HepG2 (cell line): ENCODE measurements around the gene NEK7. TPM values are rescaled to one million over a fixed set of nuclear protein-coding genes. Genes with fewer than 3 reads are reported as not detected.

Experiments
- ATAC-seq: fragments of 200-7000 bp; cut with Tn5 transposase; 3 replicates; pipeline ENCODE4 v1.9.1; 2020; ENCODE audit warnings: mild to moderate bottlenecking, moderate library complexity
- BruUV-seq: library from RNA; stranded (reverse); fragments of 400-500 nt; replicated peaks from 2 replicates; lab custom pipeline; 2021; lab: Mats Ljungman, UMichigan
- CTCF ChIA-PET: fragments of 300-600 bp; formaldehyde crosslinking; extraction: SDS; loops from one replicate; lab custom pipeline; 2021; ENCODE audit warnings: low total read pairs, inconsistent platforms, low intra/inter-chr PET ratio; lab: Yijun Ruan, JAX
- POLR2A ChIA-PET: fragments of 350-600 bp; sonication (Branson Sonifier 250); formaldehyde crosslinking; loops from one replicate; lab custom pipeline; 2020; ENCODE audit warnings: antibody characterized with exemption, inconsistent platforms; lab: Yijun Ruan, JAX
- DNase-seq: peaks from one replicate; pipeline ENCODE4 v3.0.0-alpha.2; 2015; ENCODE audit warnings: low spot score
- FAIRE-seq: peaks from 3 replicates; lab custom pipeline; 2011; peaks lifted over from hg19 to GRCh38; lab: Jason Lieb, UNC
- H2AFZ ChIP-seq: one replicate; pipeline ENCODE4 v1.6.1; 2011; ENCODE audit warnings: low read length, inconsistent platforms
- H3K27ac ChIP-seq: fragments of 300-600 bp; 3 replicates; pipeline ENCODE4 v1.8.0; 2011; ENCODE audit warnings: mixed run types, mild to moderate bottlenecking, mixed read lengths, low read length, inconsistent platforms; ENCODE audit not compliant: insufficient read depth; ENCODE audit errors: extremely low read length
- H3K27me3 ChIP-seq, 2 experiments: fragments of 200-600 bp in 1 of 2; 2 replicates in 1 of 2; 3 replicates in 1 of 2; pipeline versions ENCODE4 v1.6.0 to v1.8.0; 2011; ENCODE audit warnings: low read length in 2 of 2, mild to moderate bottlenecking in 2 of 2, moderate library complexity in 2 of 2, inconsistent platforms in 1 of 2; ENCODE audit not compliant: insufficient read depth in 2 of 2, control insufficient read depth in 1 of 2
- H3K36me3 ChIP-seq, 2 experiments: fragments of 200-600 bp in 1 of 2; replicated peaks in 1 of 2; 2 replicates in 1 of 2; 3 replicates in 1 of 2; pipeline versions ENCODE4 v1.5.1 to v1.8.0; 2011; ENCODE audit warnings: low read length in 2 of 2, inconsistent platforms in 1 of 2; ENCODE audit not compliant: insufficient read depth in 2 of 2, control insufficient read depth in 1 of 2
- H3K4me1 ChIP-seq: 2 replicates; pipeline ENCODE4 v1.5.1; 2012; ENCODE audit warnings: low read length, inconsistent platforms; ENCODE audit not compliant: insufficient read depth
- H3K4me2 ChIP-seq: 2 replicates; pipeline ENCODE4 v1.6.0; 2011; ENCODE audit warnings: low read depth, low read length, inconsistent platforms
- H3K4me3 ChIP-seq, 3 experiments: fragments of 200-600 bp in 1 of 3; sonication (generic), shearing (Covaris generic) in 1 of 3; replicated peaks in 1 of 3; 2 replicates each; pipeline ENCODE4 v1.5.1; 2011 to 2016; ENCODE audit warnings: low read length in 3 of 3, inconsistent platforms in 2 of 3, low read depth in 2 of 3, mild to moderate bottlenecking in 2 of 3, control low read depth in 1 of 3, mixed read lengths in 1 of 3; ENCODE audit not compliant: insufficient read depth in 1 of 3
- H3K79me2 ChIP-seq: one replicate; pipeline ENCODE4 v1.6.1; 2011; ENCODE audit warnings: low read length, inconsistent platforms; ENCODE audit not compliant: insufficient read depth
- H3K9ac ChIP-seq: 2 replicates; pipeline ENCODE4 v1.6.0; 2011; ENCODE audit warnings: mild to moderate bottlenecking, low read depth, low read length, inconsistent platforms; ENCODE audit not compliant: insufficient read depth
- H3K9me3 ChIP-seq: 2 replicates; pipeline ENCODE4 v1.5.1; 2012; ENCODE audit warnings: mild to moderate bottlenecking, low read length
- H4K20me1 ChIP-seq: 2 replicates; pipeline ENCODE4 v1.6.0; 2011; ENCODE audit warnings: inconsistent platforms, mild to moderate bottlenecking, low read length, moderate library complexity; ENCODE audit not compliant: insufficient read depth
- GABPA ChIP-seq, 2 experiments: IDR thresholded peaks; 2 replicates each; pipeline ENCODE4 v1.6.1; 2011 to 2016; ENCODE audit warnings: low read depth in 2 of 2, low read length in 1 of 2, missing biosample characterization in 1 of 2, missing genetic modification characterization in 1 of 2
- GATAD2A ChIP-seq: IDR thresholded peaks from 2 replicates; pipeline ENCODE4 v1.6.1; 2016
- HOXA3 ChIP-seq: sonication (generic); formaldehyde crosslinking; IDR thresholded peaks from 2 replicates; pipeline ENCODE4 v1.5.0; 2020; ENCODE audit warnings: missing genetic modification reagents
- MLLT10 ChIP-seq: sonication (generic); formaldehyde crosslinking; IDR thresholded peaks from 2 replicates; pipeline ENCODE4 v1.4.0; 2020; ENCODE audit warnings: missing genetic modification reagents
- NFIB ChIP-seq: sonication (generic); formaldehyde crosslinking; IDR thresholded peaks from 2 replicates; pipeline ENCODE4 v1.9.0; 2021; ENCODE audit warnings: missing genetic modification reagents, mild to moderate bottlenecking, borderline replicate concordance
- NFIC ChIP-seq: IDR thresholded peaks from 2 replicates; pipeline ENCODE4 v1.6.1; 2012; ENCODE audit warnings: mild to moderate bottlenecking, low read length, inconsistent platforms
- NFKB2 ChIP-seq: sonication (generic); formaldehyde crosslinking; IDR thresholded peaks from 2 replicates; pipeline ENCODE4 v1.4.0; 2020; ENCODE audit warnings: missing genetic modification reagents, borderline replicate concordance
- RAD21 ChIP-seq: fragments of 450-650 bp; formaldehyde crosslinking; IDR thresholded peaks from 2 replicates; pipeline ENCODE4 v1.5.0; 2020; ENCODE audit warnings: mild to moderate bottlenecking
- RFXAP ChIP-seq: sonication (generic); formaldehyde crosslinking; IDR thresholded peaks from 2 replicates; pipeline ENCODE4 v1.4.0; 2020; ENCODE audit warnings: missing genetic modification reagents, borderline replicate concordance
- SP5 ChIP-seq: IDR thresholded peaks from 2 replicates; pipeline ENCODE4 v1.6.1; 2016; ENCODE audit warnings: low read depth, borderline replicate concordance
- TGIF2 ChIP-seq: IDR thresholded peaks from 2 replicates; pipeline ENCODE4 v1.6.1; 2016; ENCODE audit warnings: control low read depth, missing compliant biosample characterization
- ZBTB8A ChIP-seq: sonication (generic); formaldehyde crosslinking; IDR thresholded peaks from 2 replicates; pipeline ENCODE4 v1.4.0; 2020; ENCODE audit warnings: mild to moderate bottlenecking, low read depth, missing genetic modification reagents, borderline replicate concordance
- ZC3H13 ChIP-seq: sonication (generic); formaldehyde crosslinking; IDR thresholded peaks from 2 replicates; pipeline ENCODE4 v1.8.1; 2023; ENCODE audit warnings: mild to moderate bottlenecking, missing genetic modification reagents, moderate library complexity
- ZNF10 ChIP-seq: sonication (generic); formaldehyde crosslinking; IDR thresholded peaks from 2 replicates; pipeline ENCODE4 v1.4.0; 2020; ENCODE audit warnings: mild to moderate bottlenecking, low read depth, missing genetic modification reagents, borderline replicate concordance
- ZNF124 ChIP-seq: sonication (generic); formaldehyde crosslinking; IDR thresholded peaks from 2 replicates; pipeline ENCODE4 v1.4.0; 2020; ENCODE audit warnings: missing genetic modification reagents
- ZNF333 ChIP-seq: sonication (generic); formaldehyde crosslinking; IDR thresholded peaks from 2 replicates; pipeline ENCODE4 v1.4.0; 2020; ENCODE audit warnings: mild to moderate bottlenecking, missing genetic modification reagents, borderline replicate concordance
- ZNF33B ChIP-seq: sonication (generic); formaldehyde crosslinking; IDR thresholded peaks from 2 replicates; pipeline ENCODE4 v1.5.1; 2020; ENCODE audit warnings: mild to moderate bottlenecking, missing genetic modification reagents
- ZNF7 ChIP-seq: IDR thresholded peaks from 2 replicates; pipeline ENCODE4 v1.6.1; 2016; ENCODE audit warnings: missing biosample characterization, missing genetic modification reagents
- ZNF790 ChIP-seq: sonication (generic); formaldehyde crosslinking; IDR thresholded peaks from 2 replicates; pipeline ENCODE4 v1.8.0; 2022; ENCODE audit warnings: missing genetic modification reagents, mild to moderate bottlenecking, borderline replicate concordance
- WGBS: methylation state at CpG from one replicate; pipeline ENCODE4 v1.1.6; 2017; ENCODE audit warnings: low lambda C conversion rate; 5-methylcytosine and 5-hydroxymethylcytosine counted together
- in situ Hi-C: cut with HindIII; loops from 2 replicates; pipeline ENCODE4 v1.10.0; 2017; ENCODE audit warnings: low pct_unique_long_range_greater_than_20kb; ENCODE audit not compliant: extremely low pct_ligation_motif_present
- intact Hi-C: fragments of 100-400 bp; cut with micrococcal nuclease; formaldehyde crosslinking; loops from one replicate; pipeline ENCODE4 v1.10.0; 2022; ENCODE audit not compliant: unreplicated experiment
- polyA plus RNA-seq, 8 experiments: library from polyadenylated mRNA; depleted of rRNA in 3 of 8; stranded (reverse) in 7 of 8; unstranded in 1 of 8; fragments of >200 nt; fragmentation: Illumina TruSeq in 4 of 8; extraction: Trizol in 4 of 8; gene quantifications; 2 replicates each; pipeline versions ENCODE4 v1.2.1 to v1.2.3, GENCODE V29; 2011 to 2016; ENCODE audit warnings: low read depth in 4 of 8, missing spikeins in 1 of 8, mixed read lengths in 1 of 8; ENCODE audit not compliant: insufficient read depth in 1 of 8
- total RNA-seq, 5 experiments: library from RNA; depleted of rRNA; stranded (reverse); fragments of >200 nt; fragmentation: Illumina TruSeq; extraction: Trizol; gene quantifications; 2 replicates each; pipeline ENCODE4 v1.2.3, GENCODE V29; 2016; ENCODE audit warnings: low read depth in 1 of 5
- TF ChIP-seq, protein P1 (sequence below): sonication (generic); formaldehyde crosslinking; conservative IDR thresholded peaks from 2 replicates; pipeline ENCODE4 v1.8.0; 2022; ENCODE audit warnings: missing genetic modification reagents
- TF ChIP-seq, protein P2 (sequence below): sonication (generic); formaldehyde crosslinking; IDR thresholded peaks from 2 replicates; pipeline ENCODE4 v1.9.0; 2022; ENCODE audit warnings: low read depth, missing genetic modification reagents
- TF ChIP-seq, protein P3 (sequence below): sonication (generic); formaldehyde crosslinking; IDR thresholded peaks from 2 replicates; pipeline ENCODE4 v1.5.1; 2020; ENCODE audit warnings: mild to moderate bottlenecking, missing genetic modification reagents, moderate library complexity

The NEK7 gene
- total and polyA plus RNA-seq, 2 of the 13 experiments (the other 11 are each of a cell fraction or from before 2014, with no cell fraction given) = 18.1 to 19.2 TPM

DNA sequence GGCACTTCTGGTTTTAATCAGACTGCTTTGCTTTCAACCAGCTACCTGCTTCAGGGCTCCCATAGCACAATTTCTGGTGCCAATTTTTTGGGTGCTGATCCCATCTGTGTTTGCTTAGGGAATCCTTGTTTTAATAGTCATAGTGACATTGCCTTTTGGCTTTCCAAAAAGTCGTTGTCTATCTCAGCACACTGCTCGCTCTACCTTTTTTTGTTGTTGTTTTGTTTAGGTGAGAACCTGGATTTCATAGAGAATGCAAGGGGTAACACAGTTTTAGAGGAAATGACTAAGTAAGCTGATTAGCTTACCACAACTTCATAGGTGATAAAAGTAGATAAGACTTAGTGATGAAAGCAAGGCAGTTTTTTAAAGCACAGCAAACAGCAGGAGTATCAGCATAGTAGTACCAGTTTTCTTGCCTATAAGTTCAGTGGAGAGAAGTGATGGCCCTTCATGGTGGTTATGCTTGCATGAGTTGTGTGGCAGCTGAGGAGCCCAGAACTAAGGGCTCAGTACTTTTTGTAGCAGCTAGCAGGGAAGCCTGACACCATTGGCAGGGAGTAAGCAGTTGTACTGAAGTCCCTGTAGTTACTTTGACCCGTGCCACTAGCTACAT is 31.3 kb downstream of the NEK7 start (continued):
- TF ChIP-seq, protein P1, sequence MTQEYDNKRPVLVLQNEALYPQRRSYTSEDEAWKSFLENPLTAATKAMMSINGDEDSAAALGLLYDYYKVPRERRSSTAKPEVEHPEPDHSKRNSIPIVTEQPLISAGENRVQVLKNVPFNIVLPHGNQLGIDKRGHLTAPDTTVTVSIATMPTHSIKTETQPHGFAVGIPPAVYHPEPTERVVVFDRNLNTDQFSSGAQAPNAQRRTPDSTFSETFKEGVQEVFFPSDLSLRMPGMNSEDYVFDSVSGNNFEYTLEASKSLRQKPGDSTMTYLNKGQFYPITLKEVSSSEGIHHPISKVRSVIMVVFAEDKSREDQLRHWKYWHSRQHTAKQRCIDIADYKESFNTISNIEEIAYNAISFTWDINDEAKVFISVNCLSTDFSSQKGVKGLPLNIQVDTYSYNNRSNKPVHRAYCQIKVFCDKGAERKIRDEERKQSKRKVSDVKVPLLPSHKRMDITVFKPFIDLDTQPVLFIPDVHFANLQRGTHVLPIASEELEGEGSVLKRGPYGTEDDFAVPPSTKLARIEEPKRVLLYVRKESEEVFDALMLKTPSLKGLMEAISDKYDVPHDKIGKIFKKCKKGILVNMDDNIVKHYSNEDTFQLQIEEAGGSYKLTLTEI (CRISPR knock-in tag) = no peak
- TF ChIP-seq SP5 (no peak), ZBTB8A (no peak), RAD21 (CRISPR knock-in tag) (no peak), RFXAP (CRISPR knock-in tag) (no peak), NFIB (CRISPR knock-in tag) (no peak), GATAD2A (CRISPR knock-in tag) (no peak), ZNF124 (CRISPR knock-in tag) (no peak), NFIC (no peak), ZNF7 (CRISPR knock-in tag) (no peak)
- TF ChIP-seq, protein P2, sequence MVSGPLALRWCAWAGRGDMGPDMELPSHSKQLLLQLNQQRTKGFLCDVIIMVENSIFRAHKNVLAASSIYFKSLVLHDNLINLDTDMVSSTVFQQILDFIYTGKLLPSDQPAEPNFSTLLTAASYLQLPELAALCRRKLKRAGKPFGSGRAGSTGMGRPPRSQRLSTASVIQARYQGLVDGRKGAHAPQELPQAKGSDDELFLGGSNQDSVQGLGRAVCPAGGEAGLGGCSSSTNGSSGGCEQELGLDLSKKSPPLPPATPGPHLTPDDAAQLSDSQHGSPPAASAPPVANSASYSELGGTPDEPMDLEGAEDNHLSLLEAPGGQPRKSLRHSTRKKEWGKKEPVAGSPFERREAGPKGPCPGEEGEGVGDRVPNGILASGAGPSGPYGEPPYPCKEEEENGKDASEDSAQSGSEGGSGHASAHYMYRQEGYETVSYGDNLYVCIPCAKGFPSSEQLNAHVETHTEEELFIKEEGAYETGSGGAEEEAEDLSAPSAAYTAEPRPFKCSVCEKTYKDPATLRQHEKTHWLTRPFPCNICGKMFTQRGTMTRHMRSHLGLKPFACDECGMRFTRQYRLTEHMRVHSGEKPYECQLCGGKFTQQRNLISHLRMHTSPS (CRISPR knock-in tag) = no peak

DNA sequence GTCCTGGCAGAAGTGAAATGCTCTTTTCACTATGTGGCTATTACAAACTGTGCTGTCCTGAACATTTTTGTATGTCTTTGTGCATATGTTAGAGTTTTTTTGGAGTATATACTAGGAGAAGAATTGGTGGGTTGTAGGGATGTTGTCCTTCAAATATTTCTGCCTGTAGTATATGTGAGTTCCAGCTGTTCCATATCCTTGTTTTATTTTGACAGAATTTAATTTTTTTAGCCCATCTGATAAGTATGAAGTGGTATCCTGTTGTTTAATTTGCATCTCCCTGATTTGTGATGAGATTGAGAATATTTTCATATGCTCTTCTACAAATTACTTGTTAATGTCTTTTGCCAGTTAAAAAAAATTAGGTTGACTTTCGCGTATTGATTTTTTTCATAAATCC is 34.3 kb downstream of the NEK7 start:
- no peak overlapping the region for H2AFZ ChIP-seq
- DNase-seq (no peak), FAIRE-seq (no peak), ATAC-seq (no peak)
- peaks cover 2% of the 10 kb centered on the region for H3K79me2 ChIP-seq
- no peak overlapping the region for H3K27ac ChIP-seq
- no peaks in the 10 kb centered on the region for H3K4me1 ChIP-seq
- H3K9me3 ChIP-seq = no peaks in the 10 kb centered on the region
- WGBS = 100% methylated on average over 2 of the region's 2 CpGs
- no peaks in the 10 kb centered on the region for H3K36me3 ChIP-seq
- intact Hi-C loops (no loop called here), in situ Hi-C loops (no loop called here)
- no TSS peak for BruUV-seq
- H3K4me3 ChIP-seq = no peak overlapping the region
- CTCF ChIA-PET = no interaction called here
- H4K20me1 ChIP-seq = 0 out of 2 replicates have a peak, but pooled peaks cover 3% of the 10 kb centered on the region
- H3K27me3 ChIP-seq = no peaks in the 10 kb centered on the region
- POLR2A ChIA-PET = no interaction called here
- no peak overlapping the region for H3K4me2 ChIP-seq
- no peak overlapping the region for H3K9ac ChIP-seq
- no peak for TF ChIP-seq NFKB2 (CRISPR knock-in tag)
- TF ChIP-seq TGIF2 = no peak
- no peak for TF ChIP-seq ZC3H13 (CRISPR knock-in tag)
- no peak for TF ChIP-seq ZNF10 (CRISPR knock-in tag)
- no peak for TF ChIP-seq ZNF790
- TF ChIP-seq MLLT10 (CRISPR knock-in tag) = no peak
- TF ChIP-seq GABPA (IDR thresholded peaks at IDR 0.05; ENCODE audit: low read depth, low read length) = no peak
- TF ChIP-seq GABPA (CRISPR knock-in tag; IDR thresholded peaks at IDR 0.05; ENCODE audit: low read depth) = no peak
- TF ChIP-seq ZNF333 = no peak
- no peak for TF ChIP-seq ZNF33B (CRISPR knock-in tag)
- TF ChIP-seq, protein P3, sequence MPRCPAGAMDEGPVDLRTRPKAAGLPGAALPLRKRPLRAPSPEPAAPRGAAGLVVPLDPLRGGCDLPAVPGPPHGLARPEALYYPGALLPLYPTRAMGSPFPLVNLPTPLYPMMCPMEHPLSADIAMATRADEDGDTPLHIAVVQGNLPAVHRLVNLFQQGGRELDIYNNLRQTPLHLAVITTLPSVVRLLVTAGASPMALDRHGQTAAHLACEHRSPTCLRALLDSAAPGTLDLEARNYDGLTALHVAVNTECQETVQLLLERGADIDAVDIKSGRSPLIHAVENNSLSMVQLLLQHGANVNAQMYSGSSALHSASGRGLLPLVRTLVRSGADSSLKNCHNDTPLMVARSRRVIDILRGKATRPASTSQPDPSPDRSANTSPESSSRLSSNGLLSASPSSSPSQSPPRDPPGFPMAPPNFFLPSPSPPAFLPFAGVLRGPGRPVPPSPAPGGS (CRISPR knock-in tag) = no peak
- no peak for TF ChIP-seq HOXA3
